GM18873 (cell line): ENCODE measurements around the gene KCNG2.

Experiments
- ATAC-seq: cut with Tn5 transposase; IDR thresholded peaks from one replicate; pipeline ENCODE4 v1.9.1; 2021; ENCODE audit warnings: mild to moderate bottlenecking, moderate library complexity, moderate number of reproducible peaks; ENCODE audit not compliant: unreplicated experiment, low FRiP score

KCNG2 gene

DNA sequence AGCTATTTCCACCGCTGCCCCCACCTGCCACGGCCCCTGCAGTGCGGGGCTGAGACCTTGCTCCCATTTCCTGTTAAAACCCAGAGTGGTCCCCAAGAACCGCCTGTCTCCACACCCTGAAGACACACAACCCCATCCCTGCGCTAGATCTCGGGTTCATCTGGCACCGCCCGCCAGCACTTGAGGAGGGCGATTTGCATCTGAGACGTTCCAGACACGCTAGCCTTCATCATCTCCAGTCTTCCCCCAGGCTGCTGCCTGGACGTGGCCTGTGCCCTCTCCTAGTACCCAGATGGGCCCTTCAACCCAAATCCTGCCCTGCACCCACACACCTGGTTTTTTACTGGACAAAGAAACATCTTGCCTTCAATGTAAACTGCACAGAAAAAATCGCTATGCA is 103.9 kb downstream of the KCNG2 start:
- no peak for ATAC-seq

DNA sequence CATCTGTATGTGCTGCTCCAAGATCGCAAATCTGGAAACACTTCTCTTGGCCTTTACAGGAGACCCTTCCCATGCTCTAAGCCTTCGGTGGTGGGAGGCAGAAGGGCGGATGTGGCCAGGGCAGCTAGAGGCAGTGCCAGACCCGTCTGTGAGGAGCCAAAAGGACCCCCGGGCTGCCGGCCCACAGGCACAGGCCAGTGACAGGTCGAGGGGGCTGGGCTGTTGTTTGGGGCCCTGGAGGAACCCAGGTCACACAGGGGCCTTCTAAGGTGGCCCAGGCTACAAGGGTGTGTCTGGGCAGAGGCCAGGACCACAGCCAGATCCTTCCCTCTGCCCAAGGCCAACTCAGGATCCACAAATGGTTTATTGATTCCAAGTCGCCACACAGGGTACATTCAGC is 104.3 kb downstream of the KCNG2 start:
- ATAC-seq, result no peak

DNA sequence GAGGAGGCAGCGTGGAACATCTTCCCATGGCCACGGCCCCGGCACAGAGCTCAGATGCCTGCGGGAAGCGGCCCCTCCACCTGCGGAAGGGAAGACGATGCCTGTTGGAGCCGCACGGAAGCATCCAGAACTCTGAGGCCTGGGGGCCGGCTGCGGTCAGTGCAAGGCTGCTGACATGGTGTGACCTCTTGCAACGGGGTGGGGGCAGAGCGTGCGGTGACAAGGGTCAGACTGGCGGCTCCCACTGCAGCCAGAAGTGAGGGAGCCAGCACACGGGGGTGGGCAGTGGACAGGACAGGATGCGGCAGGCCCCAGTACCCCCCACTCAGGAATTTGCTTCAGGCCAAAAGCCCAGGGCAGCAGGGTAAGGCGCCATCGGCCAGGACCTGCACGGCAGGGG is 104.9 kb downstream of the KCNG2 start:
- no peak for ATAC-seq

DNA sequence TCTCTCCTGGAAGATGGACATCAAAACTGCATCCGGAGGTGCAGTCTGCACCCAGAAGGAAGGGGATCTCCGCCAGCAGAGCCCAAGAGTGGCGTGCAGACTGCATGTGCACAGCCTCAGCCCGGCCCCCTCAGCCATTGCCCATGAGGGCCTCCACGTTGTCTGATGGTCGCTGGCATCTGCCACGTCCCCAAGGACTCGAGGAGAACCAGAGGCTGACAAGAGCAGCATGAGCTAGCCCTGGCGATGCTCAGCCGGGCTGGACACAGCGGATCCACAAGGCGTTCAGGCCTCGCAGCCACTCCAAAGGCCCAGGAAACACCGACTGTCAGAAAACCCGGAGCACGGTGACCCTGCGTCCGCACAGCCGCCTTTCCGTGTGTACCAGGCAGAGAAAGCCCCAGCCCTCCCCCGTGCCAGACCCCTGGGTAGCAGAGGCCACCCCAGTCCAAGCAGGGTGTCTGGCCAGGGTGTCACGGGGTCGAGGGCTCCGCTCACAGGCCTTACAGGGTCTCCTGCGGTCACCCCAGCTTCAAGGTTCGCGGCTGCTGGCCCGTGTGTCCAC is 105.4 kb downstream of the KCNG2 start:
- ATAC-seq, result no peak

DNA sequence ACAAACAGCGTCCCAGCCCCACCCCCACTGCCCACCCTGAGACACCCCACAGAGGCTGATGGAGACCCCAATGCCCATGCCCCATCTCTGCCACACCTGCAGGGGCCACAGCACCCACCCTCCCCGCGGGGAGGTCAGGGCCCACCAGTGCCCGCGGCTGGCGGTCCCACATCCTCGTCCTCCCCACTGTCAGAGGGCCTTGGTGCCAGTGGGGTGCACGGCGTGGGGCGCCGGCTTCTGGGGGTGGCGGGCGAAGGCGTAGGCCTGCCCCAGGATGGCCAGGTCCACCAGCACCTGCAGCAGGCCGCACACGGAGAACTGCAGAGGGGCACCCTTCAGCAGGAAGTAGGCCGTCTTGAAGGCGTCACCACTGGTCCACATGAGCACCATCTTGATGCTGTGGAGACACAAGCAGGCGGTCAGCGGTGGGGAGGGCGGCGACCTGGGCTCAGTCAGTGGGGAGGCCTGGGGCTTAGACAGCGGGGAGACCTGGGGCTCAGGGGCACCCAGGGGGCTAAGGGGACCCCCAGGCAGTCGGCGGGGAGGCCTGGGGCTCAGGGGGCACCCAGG is 106.1 kb downstream of the KCNG2 start:
- ATAC-seq, result no peak

DNA sequence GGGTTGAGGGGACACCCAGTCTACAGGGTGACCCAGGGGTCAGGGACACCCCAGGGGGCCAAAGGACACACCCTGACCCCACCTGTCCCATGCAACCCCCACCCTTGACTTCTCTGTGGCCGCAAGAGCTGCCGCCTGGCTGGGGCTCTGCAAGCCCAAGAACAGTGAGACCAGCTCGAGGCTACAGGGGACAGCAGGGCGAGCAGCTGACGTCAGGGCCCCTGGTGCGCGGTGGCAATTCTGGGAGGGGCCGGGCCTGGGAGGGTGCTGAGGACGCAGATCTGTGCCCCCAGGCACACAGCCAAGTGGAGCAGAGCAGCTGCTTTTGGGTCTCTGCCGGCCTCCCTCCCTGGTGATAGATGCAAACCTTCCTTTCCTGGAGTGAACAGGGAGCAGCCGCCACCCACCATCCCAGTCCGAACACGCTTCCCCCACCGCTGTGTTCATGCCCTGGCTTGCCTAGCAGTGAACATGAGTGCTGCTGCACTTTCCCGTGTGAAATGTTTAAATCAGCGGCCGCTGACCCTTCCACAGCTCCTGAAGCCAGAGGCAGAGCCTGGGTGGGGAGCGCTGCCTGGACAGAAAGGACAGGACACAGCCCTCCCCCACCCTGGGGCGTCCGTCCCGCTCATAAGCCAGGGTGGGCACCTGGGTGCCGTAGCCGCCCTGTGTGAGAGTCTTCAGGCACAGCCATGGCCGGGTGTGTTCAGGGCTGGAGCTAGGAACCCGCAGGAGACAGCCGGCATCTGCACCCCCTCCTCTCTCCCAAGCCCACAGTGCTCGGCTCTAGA is 106.8 kb downstream of the KCNG2 start:
- no peak for ATAC-seq

DNA sequence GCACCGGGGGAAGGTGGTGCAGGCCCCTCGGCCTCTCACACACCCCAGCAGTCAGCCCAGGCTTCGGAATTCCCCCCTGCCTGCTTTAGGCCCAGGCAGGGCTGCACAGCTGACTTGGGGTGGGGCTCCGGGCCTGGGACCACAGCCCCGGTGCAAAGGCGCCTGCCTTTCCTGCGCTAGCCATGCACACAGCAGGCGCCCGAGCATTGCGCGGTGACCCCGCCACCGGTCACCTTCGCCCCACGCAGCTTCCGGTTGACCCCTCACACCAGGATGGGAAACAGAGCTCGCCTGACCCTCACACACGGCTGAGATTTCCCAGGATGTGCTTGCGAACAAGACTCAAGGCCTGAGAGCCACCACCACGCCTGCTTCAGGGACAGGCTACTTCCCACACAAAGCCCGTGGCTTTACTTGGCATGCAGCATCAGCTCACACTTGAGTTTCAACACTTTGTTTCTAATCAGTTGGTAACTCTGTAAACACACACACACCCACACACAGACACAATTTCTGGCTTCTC is 107.7 kb downstream of the KCNG2 start:
- ATAC-seq, result no peak

DNA sequence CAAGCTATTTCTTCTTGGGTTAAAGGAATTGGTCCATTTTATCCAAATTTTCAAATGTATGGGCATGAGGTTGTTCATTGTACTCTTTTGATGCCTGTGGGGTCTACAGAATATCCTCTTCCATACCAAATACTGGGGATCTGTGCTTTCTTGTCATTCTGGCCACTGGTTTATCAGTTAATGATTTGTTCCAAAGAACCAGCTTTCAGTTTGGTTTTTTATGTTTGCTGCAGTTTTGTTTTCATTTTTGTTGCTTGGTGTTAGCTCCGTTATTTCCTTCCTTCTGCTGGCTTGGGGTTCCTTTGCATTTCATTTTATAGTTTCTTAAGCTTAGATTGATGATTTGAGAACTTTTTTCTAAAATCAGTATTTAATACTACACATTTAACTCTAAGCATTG is 108.3 kb downstream of the KCNG2 start:
- ATAC-seq, result no peak

DNA sequence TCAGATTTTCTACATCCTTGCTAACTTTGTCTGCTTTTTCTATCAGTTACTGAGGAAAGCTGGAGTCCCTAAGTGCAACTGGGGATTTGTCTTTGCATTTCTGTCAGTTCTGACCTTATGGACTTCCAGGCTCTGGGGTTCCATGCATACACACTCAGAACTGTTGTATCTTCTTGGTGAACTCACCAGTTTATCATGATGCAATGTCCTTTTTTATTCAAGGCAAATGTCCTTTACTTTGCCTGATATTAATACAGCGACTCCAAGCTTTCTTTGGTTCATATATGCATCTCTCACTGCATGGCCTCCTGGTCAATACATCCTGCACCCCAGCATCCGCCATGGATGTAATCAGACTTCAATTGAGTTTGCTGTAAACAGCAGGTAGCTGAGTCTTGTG is 109.0 kb downstream of the KCNG2 start:
- no peak for ATAC-seq

DNA sequence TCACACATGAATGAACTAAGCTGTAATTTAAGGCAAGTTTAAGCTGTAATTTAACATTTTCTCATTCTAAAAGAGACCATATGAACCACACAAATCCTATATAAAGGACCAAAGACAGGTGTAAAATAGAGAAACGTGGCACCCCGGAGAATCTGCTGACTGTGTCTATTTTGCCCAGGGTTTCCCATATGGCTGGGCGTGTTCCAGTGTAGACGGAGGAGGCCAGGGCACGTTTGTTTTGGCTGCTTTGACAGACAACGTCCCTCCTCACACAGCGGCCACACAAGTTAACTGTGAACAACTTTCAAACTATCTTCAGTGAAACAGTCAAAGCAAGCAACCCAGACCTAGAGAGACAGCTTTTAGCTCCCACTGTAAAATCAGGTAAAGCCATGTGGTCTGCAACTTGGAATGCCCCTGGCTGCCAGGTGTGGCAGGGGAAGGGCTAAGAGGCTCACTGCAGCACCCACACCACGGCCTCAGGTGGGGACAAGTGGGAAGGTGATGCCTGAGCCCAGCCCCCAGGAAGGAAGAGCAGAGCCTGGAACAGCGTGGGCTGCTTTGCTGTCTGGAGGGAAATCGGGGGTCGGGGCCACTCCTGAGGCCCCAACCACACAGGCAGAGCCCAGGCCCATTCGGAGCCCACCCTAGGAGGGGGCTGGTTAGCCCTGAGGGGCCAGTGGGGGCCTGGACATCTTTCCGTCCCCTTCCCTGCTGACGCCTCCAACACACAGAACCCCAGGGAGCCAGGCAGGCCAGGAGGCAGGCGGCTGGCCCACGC is 113.0 kb downstream of the KCNG2 start:
- no peak for ATAC-seq

DNA sequence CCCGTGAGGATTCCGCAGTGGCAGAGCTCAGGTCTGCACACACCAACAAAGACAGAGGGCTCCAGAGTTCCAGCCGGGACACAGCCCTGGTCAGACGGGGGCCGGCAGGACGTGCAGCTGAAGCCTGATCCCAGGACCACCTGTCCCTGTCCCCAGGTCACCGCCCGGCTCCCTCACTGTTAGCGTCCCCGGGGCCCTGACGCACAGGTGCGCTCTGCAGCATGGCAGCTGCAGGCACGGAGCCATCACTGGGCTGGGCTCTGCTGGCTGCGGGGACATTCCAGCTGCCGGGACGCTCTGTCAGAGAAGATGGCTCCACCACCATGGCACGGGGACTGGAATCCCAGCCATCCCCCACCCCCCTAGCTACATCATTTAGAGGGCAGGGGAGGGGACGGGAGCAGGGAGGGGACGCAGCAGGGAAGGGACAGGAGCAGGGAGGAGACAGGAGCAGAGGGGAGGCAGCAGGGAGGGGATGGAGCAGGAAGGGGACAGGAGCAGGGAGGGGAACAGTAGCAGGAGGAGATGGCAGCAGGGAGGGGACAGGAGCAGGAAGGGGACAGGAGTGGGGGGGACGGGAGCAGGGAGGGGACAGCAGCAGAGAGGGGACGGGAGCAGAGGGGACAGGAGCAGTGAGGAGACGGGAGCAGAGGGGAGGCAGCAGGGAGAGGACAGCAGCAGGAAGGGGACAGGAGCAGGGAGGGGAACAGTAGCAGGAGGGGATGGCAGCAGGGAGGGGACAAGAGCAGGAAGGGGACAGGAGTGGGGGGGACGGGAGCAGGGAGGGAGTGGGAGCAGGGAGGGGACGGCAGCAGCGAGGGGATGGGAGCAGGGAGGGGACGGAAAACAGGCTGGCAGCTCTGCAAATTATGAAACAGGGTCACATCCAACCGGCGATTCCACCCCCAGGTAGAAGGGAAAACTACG is 113.9 kb downstream of the KCNG2 start:
- ATAC-seq, result no peak

DNA sequence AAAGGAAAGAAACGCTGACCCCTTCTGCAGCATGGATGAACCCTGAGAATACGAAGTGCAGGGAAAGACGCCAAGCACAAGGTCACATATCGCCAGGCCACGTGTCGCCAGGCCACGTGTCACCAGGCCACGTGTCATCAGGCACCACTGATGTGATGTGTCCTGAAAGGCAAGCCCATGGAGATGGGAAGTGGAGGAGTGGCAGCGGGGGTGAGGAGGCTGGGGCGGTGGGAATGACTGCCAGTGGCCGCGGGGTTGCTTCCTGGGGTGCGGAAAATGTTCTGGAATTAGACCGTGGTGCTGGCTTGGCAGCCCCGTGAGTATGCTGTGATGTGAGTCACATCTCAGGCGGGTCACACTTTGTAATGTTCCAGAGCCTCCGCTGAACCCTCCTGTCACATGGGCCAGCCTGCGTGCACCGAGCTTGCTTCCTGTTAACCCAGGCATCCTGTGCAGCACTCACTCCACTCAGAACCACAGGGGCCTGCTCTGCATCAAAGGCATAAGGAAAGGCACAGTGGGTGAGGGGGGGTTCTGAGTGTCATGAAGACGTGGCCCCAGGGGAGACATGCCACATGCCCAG is 114.8 kb downstream of the KCNG2 start:
- no peak for ATAC-seq

DNA sequence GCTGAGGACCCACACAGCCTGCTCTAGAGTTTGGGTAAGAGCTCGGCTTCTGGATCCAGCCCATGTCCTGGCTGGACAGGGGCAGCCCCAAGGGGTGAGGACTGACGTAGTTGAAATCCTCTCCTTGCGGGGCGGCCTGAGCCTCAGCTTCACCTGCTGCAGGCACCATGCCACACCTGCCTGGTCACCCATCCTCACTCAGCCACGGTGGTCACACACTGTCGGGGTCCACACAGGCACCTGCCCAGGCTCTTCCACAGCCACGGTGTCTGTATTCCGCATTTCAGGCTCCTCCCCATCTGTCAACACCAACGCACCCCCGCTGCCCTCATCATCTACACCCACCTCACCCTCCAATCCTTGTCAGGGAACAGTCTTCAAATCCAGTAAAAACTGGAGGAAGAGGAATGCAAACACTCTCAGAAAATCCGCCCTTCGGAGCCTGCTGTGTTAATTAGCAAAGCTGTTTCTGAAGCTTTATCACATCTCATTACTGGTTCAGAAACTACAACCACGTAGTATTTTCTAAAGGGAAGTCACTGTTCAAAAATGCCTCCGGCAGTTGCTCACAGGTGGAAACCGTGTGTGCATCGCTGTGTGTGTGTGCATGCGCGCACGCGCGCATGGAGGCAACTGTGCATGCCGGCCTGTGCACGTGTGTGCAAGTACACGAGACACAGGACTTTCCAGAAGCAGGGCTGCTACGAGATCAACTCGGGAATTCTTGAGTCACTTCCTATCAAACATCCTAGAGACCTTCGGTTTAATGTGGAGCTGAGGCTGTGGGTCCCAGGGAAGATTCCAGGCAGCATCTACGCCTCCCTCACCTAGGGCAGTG is 115.5 kb downstream of the KCNG2 start:
- ATAC-seq, result no peak

DNA sequence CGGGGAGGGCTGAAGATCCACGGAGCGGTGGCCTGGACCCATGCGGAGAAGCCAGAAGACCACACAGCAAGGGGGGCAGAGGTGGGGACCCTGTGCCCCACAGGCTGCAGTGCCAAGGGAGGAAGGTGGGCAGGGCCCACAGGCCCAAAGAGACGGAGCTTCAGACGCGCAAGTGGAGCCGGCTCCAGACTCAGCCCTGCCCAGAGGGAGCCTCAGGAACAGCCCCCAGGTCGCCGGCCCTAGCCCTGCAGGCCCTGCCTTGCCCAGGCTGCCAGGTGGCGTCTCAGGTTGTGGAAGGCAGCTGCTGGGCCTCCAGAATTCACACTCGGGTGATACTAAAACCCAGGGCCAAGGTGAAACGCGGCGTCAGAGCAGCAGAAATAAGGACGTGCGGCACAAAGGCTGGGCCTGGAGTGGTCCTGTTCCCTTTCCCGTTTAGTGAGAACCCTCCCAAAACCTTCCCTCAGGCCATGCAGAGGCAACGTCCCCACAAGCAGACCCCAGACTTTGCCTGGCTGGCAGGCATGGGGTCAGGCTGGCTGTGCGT is 116.9 kb downstream of the KCNG2 start:
- no peak for ATAC-seq

DNA sequence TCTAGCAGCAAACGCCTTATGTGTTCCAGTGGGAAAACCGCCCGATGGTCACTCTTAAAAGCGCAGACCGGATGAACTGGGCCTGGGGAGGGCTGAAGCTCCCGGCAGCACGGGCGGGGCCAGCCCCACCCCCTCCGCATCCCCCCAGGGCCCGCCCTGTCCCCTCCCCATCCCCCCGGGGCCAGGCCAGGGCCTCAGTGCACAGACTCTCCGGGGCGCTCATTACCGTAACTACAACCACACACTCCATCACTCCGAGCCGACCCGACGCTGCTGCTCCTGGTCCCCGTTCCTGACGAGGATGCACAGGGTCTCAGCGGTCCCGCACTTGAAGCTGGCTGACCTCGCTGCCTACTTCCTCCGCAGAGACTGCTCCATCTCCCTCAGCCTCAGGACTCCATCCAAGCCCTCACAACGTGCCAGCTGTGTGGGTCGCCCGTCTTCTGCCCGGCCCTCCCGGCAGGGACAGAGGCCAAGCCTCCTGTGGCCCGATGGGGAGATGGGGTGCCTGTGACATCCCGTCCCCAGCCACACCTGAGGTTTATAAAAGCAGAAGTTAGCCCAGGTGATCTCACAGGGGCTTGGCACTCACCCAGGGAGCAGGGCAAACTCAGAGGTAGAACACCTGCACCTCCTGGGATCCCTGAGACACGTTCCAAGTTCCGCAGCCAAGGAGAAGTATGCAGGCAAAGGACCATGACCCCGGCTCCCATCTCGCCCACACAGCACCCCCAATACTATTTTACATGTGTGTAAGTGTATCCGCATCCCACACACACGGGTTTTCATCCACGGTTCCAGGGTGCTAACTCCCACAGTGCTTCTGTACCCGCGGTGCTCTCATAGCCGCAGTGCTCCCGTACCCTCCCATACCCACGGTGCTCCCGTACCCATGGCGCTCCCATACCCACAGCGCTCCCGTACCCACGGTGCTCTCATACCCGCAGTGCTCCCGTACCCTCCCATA is 117.7 kb downstream of the KCNG2 start:
- no peak for ATAC-seq

DNA sequence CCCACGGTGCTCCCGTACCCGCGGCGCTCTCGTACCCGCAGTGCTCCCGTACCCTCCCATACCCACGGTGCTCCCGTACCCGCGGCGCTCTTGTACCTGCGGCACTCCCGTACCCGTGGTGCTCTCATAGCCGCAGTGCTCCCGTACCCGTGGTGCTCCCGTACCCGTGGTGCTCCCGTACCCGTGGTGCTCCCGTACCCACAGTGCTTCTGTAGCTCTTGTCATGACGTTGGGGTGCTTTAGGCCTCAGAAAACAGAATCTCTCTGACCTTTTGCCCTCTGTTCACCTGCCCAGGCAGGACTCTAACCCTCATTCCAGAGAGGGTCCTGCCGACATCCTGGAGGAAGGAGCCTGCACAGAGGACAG is 118.4 kb downstream of the KCNG2 start:
- ATAC-seq, result no peak

DNA sequence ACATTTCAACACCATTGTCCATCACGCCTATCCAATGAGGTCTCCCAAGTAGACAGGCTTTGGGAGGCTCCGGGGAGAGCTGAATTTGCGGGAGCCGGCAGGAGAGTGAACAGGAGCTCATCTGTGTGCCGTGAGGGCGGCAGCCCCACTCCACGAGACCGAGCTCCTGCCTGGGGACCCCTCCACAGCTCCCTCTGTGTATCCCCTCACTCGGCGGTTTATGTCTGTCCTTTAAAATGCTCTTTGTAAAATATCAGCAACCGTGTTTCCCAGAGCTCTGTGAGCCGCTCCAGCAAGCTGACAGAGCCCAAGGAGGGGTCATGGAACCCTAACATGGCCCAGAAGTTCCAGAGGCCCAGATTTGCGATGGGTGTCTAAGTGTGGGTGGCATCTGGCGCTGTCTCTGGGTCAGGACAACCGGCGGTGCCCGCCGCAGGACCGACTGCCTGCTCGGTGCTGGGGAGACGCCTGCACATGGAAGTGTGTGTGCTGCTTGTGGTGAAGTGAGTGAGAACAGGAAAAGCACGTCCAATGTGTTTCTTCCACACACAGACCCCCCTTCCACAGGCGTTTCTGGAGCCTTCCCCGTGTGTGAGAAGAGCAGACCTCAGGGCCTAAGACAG is 118.9 kb downstream of the KCNG2 start:
- no peak for ATAC-seq
